ENCODE data around the gene KANK2. TPM values are rescaled to one million over a fixed set of nuclear protein-coding genes. Genes with fewer than 3 reads are reported as not detected.
A peak's percentile ranks its signal among the peaks of the same experiment; 100 is the strongest.

KANK2 gene
- total and polyA plus RNA-seq, 2 of the 8 experiments (the other 6 are each of a cell fraction or from before 2014, with no cell fraction given), result 25.2 to 42.3 TPM

DNA sequence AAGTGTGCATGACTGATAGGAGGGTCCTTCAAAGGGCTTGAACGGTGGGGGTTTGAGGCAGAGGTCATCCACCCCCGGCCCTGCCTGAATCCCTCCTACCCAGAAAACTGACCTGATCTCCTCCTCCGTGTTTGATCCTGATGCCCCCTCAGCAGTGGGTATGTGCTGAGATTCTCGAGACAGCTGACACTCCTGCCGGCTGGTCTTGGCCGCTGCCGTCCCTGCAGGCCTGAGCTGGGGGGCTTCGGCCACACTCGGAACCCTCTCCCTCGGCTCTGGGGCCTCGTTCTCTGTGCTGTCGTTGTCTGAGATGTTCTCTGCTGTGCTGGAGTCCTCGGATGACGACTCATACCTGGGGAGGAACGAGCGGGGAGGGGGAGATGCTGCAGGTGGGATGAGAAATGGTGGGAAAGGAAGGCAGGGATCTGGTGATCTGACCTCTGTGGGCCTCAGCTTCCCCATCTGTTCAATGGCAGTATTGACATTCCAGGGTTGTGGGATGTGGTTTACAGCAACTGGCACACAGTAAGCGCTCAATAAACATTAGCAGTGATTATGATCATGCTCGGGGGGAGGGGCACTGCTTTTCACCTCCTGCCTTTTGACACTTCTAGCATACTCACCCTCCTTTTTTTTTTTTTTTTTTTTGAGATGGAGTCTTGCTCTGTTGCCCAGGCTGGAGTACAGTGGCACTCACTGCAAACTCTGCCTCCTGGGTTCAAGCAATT is 20.7 kb downstream of the KANK2 start:
- 93% methylated on average over 16 of the region's 18 CpGs; no CpG with 5 or more reads in 1 of the 2 experiments for WGBS, 2 experiments (ENCODE audit: extremely low coverage in 1 of 2, insufficient coverage in 1 of 2, insufficient read length in 1 of 2, insufficient replicate concordance in 2 of 2, low coverage in 1 of 2, low lambda C conversion rate in 2 of 2, missing lambda C conversion rate in 1 of 2)
- H2BK20ac ChIP-seq (ENCODE audit: low read length), result no peak overlapping the region
- H3K9ac ChIP-seq (replicated peaks in 1 of 4; ENCODE audit: extremely low read depth in 1 of 4, low read depth in 3 of 4, low read length in 3 of 4), result no peak overlapping the region
- no peak overlapping the region for H2AFZ ChIP-seq (ENCODE audit: low read length)
- peaks cover 0 to 28% (median 12%) of the 10 kb centered on the region in 4 experiments; a peak in 6 of 8 replicates for H3K36me3 ChIP-seq (ENCODE audit: control insufficient read depth in 2 of 4, insufficient read depth in 4 of 4, low read length in 3 of 4)
- no peaks in the 10 kb centered on the region for H3K79me2 ChIP-seq (ENCODE audit: control insufficient read depth in 1 of 2, insufficient read depth in 2 of 2, low read length in 2 of 2)
- DNase-seq (ENCODE audit: low read depth in 1 of 2, low spot score in 2 of 2) (no peak), FAIRE-seq (no peak)
- H4K20me1 ChIP-seq (replicated peaks in 1 of 2; ENCODE audit: control insufficient read depth in 1 of 2, insufficient read depth in 2 of 2, low read length in 2 of 2), result no peaks in the 10 kb centered on the region
- H3K23me2 ChIP-seq (ENCODE audit: low read depth, low read length), result no peaks in the 10 kb centered on the region
- H3K56ac ChIP-seq (replicated peaks; ENCODE audit: insufficient read length, low read depth, low read length), result no peak overlapping the region
- H2BK15ac ChIP-seq (ENCODE audit: low read length), result no peak overlapping the region
- H3K4me2 ChIP-seq (ENCODE audit: insufficient read depth in 1 of 2, low read depth in 2 of 2, low read length in 2 of 2), result no peak overlapping the region
- H3K27ac ChIP-seq (ENCODE audit: low read depth, low read length), result no peak overlapping the region
- no peak overlapping the region for H4K8ac ChIP-seq (ENCODE audit: extremely low read depth, insufficient read depth, low read length)
- ChIA-PET CTCF (ENCODE audit: partially characterized antibody) (interaction anchor here (1.5 kb wide), 1 partner anchor 67 kb away, joined by 4 read pairs; no protein-coding TSS in a partner anchor), POLR2A (ENCODE audit: partially characterized antibody) (interaction anchor here (0.7 to 1.2 kb wide), 2 partner anchors 9 to 12 kb away, joined by 3 to 6 read pairs; no protein-coding TSS in a partner anchor)
- H3K18ac ChIP-seq (ENCODE audit: extremely low read depth, low read length), result no peak overlapping the region
- H3K14ac ChIP-seq (ENCODE audit: insufficient read length), result no peak overlapping the region
- no peak overlapping the region for H2BK5ac ChIP-seq (ENCODE audit: low read depth, low read length)
- no peak overlapping the region for H3K23ac ChIP-seq (ENCODE audit: insufficient read length)
- no peak overlapping the region for H2BK120ac ChIP-seq (replicated peaks; ENCODE audit: low read depth, low read length)
- H3K27me3 ChIP-seq (replicated peaks in 1 of 4; ENCODE audit: control insufficient read depth in 3 of 4, extremely low read depth in 1 of 4, insufficient read depth in 3 of 4, low read length in 3 of 4), result no peaks in the 10 kb centered on the region
- H3K9me3 ChIP-seq (ENCODE audit: insufficient read depth in 2 of 2, low read depth in 1 of 2, low read length in 1 of 2), result no peaks in the 10 kb centered on the region
- no peak overlapping the region for H3K4me3 ChIP-seq (ENCODE audit: extremely low read depth in 1 of 4, insufficient read depth in 2 of 4, low read depth in 3 of 4, low read length in 4 of 4)
- 0 out of 2 replicates have a peak, but pooled peaks have one; percentile 37 for TF ChIP-seq KDM1A (IDR thresholded peaks at IDR 0.05; ENCODE audit: borderline replicate concordance, low read length)
- no peak for TF ChIP-seq CBX8 (IDR thresholded peaks at IDR 0.05; ENCODE audit: borderline replicate concordance, low read depth, low read length)
- TF ChIP-seq SP2 (IDR thresholded peaks at IDR 0.05; ENCODE audit: low read length), result no peak
- H2BK12ac ChIP-seq (ENCODE audit: low read depth, low read length), result no peak overlapping the region
- no peaks in the 10 kb centered on the region; the same call in 1 of the 2 replicates for H3K79me1 ChIP-seq (ENCODE audit: low read depth, low read length)
- H4K5ac ChIP-seq (ENCODE audit: insufficient read length, low read depth, low read length), result no peak overlapping the region
- no peak overlapping the region for H4K91ac ChIP-seq (replicated peaks; ENCODE audit: insufficient read length, low read length)
- peaks cover 0 to 3% (median 2%) of the 10 kb centered on the region in 4 experiments; a peak in 2 of 7 replicates for H3K4me1 ChIP-seq (replicated peaks in 1 of 4; ENCODE audit: control insufficient read depth in 3 of 4, insufficient read depth in 4 of 4, low read length in 3 of 4)
- no peak overlapping the region for H3K4ac ChIP-seq (replicated peaks; ENCODE audit: insufficient read length, low read depth, low read length)
- H2AK5ac ChIP-seq (ENCODE audit: low read depth, low read length), result no peak overlapping the region

All from H1 (cell line).